Thoracic aorta (tissue), 2 donors: ENCODE data around the gene ADARB2. TPM values are rescaled to one million over a fixed set of nuclear protein-coding genes. Genes with fewer than 3 reads are reported as not detected.

Experiments used
- ATAC-seq: fragments of 150-250 bp; one replicate; pipeline ENCODE4 v1.8.0; 2017; ENCODE audit warnings: low read depth; ENCODE audit not compliant: insufficient number of reproducible peaks, low FRiP score
- DNase-seq: peaks from one replicate; pipeline ENCODE4 v3.0.0-alpha.2; 2020; ENCODE audit warnings: low spot score
- H3K27ac ChIP-seq, 2 donors: fragments of 200-600 bp; sonication (generic); 1 replicate in 1 of 2; 2 replicates in 1 of 2; pipeline ENCODE4 v1.5.1; 2016; ENCODE audit warnings: mild to moderate bottlenecking in 2 of 2, moderate library complexity in 2 of 2
- H3K27me3 ChIP-seq: fragments of 200-600 bp; sonication (generic); replicated peaks from 2 replicates; pipeline ENCODE4 v1.6.0; 2016; ENCODE audit warnings: mild to moderate bottlenecking; ENCODE audit not compliant: insufficient read depth
- H3K36me3 ChIP-seq: fragments of 200-600 bp; sonication (generic); one replicate; pipeline ENCODE4 v1.5.1; 2016
- H3K4me1 ChIP-seq, 2 donors: fragments of 200-600 bp; sonication (generic); 1 replicate in 1 of 2; 2 replicates in 1 of 2; pipeline versions ENCODE4 v1.5.1 to v1.6.0; 2016; ENCODE audit warnings: low read depth in 2 of 2, mild to moderate bottlenecking in 1 of 2; ENCODE audit not compliant: control insufficient read depth in 1 of 2
- H3K4me3 ChIP-seq: fragments of 200-600 bp; sonication (generic); 2 replicates; pipeline ENCODE4 v1.5.1; 2016; ENCODE audit warnings: mild to moderate bottlenecking
- H3K9me3 ChIP-seq: fragments of 200-600 bp; sonication (generic); 2 replicates; pipeline ENCODE4 v1.5.1; 2016
- CTCF ChIP-seq: fragments of 200-600 bp; sonication (generic); IDR thresholded peaks from one replicate; pipeline ENCODE4 v1.5.1; 2019; ENCODE audit warnings: antibody characterized with exemption
- total RNA-seq, 2 donors: library from RNA; depleted of rRNA; stranded (reverse); fragments of >200 nt; gene quantifications; one replicate each; pipeline versions ENCODE4 v1.1.0 to v1.2.3, GENCODE V29; 2016

Gene ADARB2
- total RNA-seq, 2 donors from 2014 or later: 0.71 to 3.1 TPM

DNA sequence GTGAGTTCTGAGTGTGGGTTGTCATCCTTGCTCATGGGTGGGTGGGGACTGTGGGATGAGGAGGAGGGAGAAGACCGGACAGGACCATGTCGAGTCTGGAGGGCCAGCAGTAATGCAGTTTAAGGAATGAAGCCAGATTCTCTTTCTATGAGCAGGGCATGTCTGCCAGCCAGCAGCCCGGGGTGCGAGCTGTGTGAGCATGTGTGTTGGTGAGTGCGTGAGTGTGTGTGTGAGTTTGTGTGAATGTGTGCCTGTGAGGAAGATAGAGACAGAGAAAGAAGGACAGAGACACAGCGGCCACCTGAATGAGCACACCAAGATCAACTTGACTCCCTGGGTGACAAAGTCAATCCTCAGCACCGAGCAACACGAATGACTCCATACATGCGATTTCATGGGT lies 52.3 kb downstream of the ADARB2 start:
- H3K36me3 ChIP-seq: no peaks in the 10 kb centered on the region
- no peak for DNase-seq
- no peak for ATAC-seq
- no peaks in the 10 kb centered on the region for H3K27me3 ChIP-seq
- H3K27ac ChIP-seq: no peak overlapping the region
- H3K4me1 ChIP-seq: no peaks in the 10 kb centered on the region
- TF ChIP-seq CTCF: no peak
- H3K9me3 ChIP-seq: no peaks in the 10 kb centered on the region
- H3K4me3 ChIP-seq: no peak overlapping the region

DNA sequence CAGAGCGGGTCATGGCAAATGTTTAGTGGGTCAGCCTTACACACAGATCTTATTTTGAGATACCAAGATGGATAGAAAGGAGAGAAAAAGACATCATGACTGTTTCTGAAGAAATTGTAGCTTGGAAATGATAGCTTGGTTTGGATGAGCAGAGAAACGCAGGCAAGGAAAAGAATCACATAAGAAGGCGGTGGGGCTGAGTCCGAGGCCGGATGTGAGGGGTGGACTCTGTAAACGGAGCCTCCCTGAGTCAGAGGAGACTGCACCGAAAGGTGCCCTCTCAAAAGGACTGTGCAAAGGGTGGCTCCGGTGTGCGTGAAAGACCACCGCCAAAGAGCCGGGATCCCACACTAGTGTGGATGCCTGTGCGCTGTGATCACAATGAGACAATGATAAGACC lies 53.7 kb downstream of the ADARB2 start:
- Histone ChIP-seq H3K9me3 (no peaks in the 10 kb centered on the region), H3K4me1 (no peaks in the 10 kb centered on the region), H3K4me3 (no peak overlapping the region), H3K27ac (no peak overlapping the region), H3K27me3 (no peaks in the 10 kb centered on the region), H3K36me3 (no peaks in the 10 kb centered on the region)
- no peak for ATAC-seq
- TF ChIP-seq CTCF: no peak
- no peak for DNase-seq

DNA sequence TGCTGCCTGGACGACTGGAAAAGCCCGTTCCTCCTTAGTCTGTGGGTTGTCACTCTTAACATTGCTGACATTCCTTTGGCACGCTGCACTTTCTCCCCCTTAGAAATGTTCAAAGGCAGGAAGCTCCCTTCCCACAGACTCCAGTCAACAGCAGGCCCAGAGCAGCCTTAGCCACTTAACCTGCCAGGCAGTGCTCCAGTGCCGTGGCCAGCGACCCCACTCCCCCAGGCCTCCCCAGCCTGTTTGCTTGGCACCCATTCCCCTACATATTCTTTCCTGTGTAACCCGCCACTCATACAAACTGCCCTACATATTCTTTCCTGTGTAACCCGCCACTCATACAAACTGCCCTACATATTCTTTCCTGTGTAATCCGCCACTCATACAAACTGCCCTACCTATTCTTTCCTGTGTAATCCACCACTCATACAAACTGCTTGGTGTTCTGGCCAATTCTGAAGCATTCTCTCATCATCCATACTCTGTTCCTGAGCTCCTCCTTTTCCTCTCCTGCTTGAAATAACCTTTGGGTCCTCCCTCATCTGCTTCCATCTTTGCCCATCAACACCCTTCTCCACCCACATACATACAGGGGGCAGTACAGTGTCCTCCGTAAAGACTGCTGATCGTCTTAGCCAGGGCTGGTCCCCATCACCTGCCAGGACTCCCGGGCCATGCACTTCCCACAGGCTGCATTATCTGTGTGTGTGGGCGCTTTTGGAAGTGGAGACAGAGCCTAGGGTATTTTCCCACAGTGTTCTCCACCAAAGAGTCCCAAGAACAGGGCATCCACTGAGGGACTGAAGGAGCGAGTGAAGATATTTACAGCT lies 57.3 kb downstream of the ADARB2 start:
- DNase-seq: no peak
- H3K27ac ChIP-seq: no peak overlapping the region
- H3K9me3 ChIP-seq: no peaks in the 10 kb centered on the region
- no peak overlapping the region for H3K4me3 ChIP-seq
- TF ChIP-seq CTCF: no peak
- H3K4me1 ChIP-seq: no peaks in the 10 kb centered on the region
- H3K36me3 ChIP-seq: no peaks in the 10 kb centered on the region
- no peaks in the 10 kb centered on the region for H3K27me3 ChIP-seq
- ATAC-seq: no peak

DNA sequence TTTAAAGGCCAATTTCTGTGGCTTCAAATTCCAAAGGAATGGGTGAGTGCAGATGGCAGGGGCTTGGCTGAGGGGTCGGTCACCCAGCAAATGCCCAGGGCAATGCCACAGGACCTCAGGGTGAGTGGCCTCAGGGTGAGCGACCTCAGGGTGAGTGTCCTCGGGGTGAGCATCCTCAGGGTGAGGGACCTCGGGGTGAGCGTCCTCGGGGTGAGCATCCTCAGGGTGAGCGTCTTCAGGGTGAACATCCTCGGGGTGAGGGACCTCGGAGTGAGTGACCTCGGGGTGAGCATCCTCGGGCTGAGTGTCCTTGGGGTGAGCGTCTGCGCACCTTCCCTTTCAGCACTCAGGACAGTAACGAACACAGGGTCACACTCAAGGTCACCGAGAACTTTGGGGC lies 59.2 kb downstream of the ADARB2 start:
- no peak overlapping the region for H3K4me3 ChIP-seq
- no peak overlapping the region for H3K27ac ChIP-seq
- no peak for TF ChIP-seq CTCF
- H3K36me3 ChIP-seq: no peaks in the 10 kb centered on the region
- no peaks in the 10 kb centered on the region for H3K4me1 ChIP-seq
- H3K9me3 ChIP-seq: no peaks in the 10 kb centered on the region
- DNase-seq: no peak
- H3K27me3 ChIP-seq: no peaks in the 10 kb centered on the region
- ATAC-seq: no peak

DNA sequence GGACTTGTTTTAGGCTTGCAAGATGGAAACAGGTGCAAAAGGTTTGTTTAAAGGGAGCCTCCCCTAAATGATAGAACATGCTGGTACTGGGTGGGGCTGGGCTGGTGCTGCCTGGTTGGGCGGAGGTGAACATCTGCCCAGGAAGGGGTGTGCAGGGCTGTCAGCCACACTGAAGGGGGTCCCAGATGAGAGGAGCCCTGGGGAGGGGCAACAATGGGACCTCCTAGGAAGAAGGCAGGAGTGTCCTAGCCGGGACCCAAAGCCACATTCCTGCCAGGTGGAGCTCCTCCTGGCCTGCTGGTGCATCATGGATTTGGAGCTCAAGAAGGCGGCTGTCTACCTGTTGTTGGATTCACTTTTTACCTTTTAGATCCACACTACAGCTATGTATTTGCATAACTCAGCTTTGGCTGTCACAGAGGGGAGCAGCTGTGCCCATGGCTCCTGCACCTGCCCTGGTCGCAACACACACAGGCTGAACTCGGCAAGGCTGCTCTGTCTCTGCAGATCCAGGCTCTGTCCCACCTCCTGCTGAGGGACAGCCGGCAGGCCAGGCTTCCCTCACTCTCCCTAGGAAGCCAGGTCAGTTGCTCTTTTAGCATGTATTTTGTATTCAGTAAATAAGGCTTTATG lies 59.9 kb downstream of the ADARB2 start:
- H3K4me3 ChIP-seq: no peak overlapping the region
- no peaks in the 10 kb centered on the region for H3K36me3 ChIP-seq
- ATAC-seq (no peak), DNase-seq (no peak)
- no peak for TF ChIP-seq CTCF
- H3K27ac ChIP-seq: no peak overlapping the region
- no peaks in the 10 kb centered on the region for H3K27me3 ChIP-seq
- H3K4me1 ChIP-seq: no peaks in the 10 kb centered on the region
- no peaks in the 10 kb centered on the region for H3K9me3 ChIP-seq
